Measurements from ENCODE around the gene CERS3.
"Not testable (repeated sequence)": the region's sequence is repeated elsewhere in the genome, so short reads cannot be mapped to it uniquely, and the experiment has no call there.

Gene CERS3

DNA sequence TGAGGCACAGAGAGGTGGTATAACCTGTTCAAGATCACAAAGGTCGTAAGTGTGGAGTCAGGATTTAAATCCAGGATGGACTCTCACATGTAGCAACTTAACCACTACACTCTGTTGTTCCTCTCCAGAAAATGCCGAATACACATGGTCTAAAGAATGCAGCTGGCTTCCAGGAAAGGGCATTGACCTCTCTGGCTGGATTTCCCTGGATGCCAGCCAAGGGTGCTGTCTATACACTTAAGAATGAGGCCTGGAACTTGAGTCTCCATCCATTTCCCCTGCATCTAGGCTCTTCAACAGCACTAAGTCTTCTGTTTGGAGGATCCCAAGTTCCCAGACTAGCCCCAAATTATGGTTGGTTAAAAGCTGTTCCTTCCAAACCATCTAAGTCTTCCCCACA lies 60.5 kb downstream of the CERS3 start:
- H3K36me3 ChIP-seq (ENCODE audit: control insufficient read depth, insufficient read depth, low read length) = no peaks in the 10 kb centered on the region
- no peaks in the 10 kb centered on the region for H3K27me3 ChIP-seq (ENCODE audit: control insufficient read depth, insufficient read depth, low read length)
- H3K27ac ChIP-seq (ENCODE audit: low read depth, low read length) = no peak overlapping the region
- H3K4me3 ChIP-seq (ENCODE audit: low read depth, low read length) = no peak overlapping the region
- no peaks in the 10 kb centered on the region for H3K4me1 ChIP-seq (ENCODE audit: control insufficient read depth, insufficient read depth, low read length)
- no peak overlapping the region for H3K9ac ChIP-seq (ENCODE audit: low read length)
- H3K9me3 ChIP-seq (ENCODE audit: control insufficient read depth, insufficient read depth, low read depth, low read length) = no peaks in the 10 kb centered on the region; the same call in 1 of the 2 replicates

DNA sequence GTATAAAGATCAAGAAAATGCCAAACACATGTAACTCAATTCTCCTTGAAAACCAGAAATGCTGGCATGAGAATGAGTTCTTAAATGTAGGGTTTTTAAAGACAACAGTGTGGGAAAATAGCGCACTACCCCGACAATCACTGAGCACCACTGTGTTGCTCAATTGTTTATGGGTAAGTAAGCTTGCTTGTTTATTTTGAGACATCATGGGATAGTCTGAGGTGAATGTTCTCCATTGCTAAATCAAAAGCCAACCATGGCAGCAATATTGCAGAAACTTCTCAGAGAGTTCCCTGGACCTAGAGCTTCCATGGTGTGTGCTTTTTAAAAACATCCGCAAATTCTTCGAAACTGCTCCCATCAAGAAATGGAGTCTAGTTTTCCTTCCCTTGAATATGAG lies 62.7 kb downstream of the CERS3 start:
- no peak overlapping the region for H3K9ac ChIP-seq (ENCODE audit: low read length)
- H3K9me3 ChIP-seq (ENCODE audit: control insufficient read depth, insufficient read depth, low read depth, low read length) = no peaks in the 10 kb centered on the region; the same call in 1 of the 2 replicates
- H3K27me3 ChIP-seq (ENCODE audit: control insufficient read depth, insufficient read depth, low read length) = no peaks in the 10 kb centered on the region
- H3K4me1 ChIP-seq (ENCODE audit: control insufficient read depth, insufficient read depth, low read length) = peaks cover 4% of the 10 kb centered on the region; the same call in 1 of the 2 replicates
- no peaks in the 10 kb centered on the region for H3K36me3 ChIP-seq (ENCODE audit: control insufficient read depth, insufficient read depth, low read length)
- H3K27ac ChIP-seq (ENCODE audit: low read depth, low read length) = no peak overlapping the region
- H3K4me3 ChIP-seq (ENCODE audit: low read depth, low read length) = no peak overlapping the region

DNA sequence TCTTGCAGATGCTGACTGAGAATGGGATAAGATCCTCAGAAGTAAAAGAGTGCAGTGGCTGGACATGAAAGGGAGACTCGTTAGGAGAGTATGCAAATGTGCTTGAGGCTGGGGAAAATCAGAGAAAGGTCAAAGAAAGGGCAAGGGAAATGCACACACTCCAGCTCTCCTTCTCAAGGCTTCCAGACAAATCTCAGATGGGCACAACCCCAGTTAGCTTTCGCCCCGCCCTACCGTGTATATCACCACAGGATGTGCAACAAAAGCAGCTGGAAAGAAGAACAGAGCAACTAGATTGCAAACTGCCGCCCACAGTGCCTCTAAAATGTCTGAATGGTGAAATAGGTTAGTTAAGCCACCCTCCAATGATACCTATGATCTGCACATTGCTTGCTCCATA lies 63.9 kb downstream of the CERS3 start:
- no peak overlapping the region for H3K27ac ChIP-seq (ENCODE audit: low read depth, low read length)
- H3K4me1 ChIP-seq (ENCODE audit: control insufficient read depth, insufficient read depth, low read length) = peaks cover 10% of the 10 kb centered on the region; the same call in 1 of the 2 replicates

DNA sequence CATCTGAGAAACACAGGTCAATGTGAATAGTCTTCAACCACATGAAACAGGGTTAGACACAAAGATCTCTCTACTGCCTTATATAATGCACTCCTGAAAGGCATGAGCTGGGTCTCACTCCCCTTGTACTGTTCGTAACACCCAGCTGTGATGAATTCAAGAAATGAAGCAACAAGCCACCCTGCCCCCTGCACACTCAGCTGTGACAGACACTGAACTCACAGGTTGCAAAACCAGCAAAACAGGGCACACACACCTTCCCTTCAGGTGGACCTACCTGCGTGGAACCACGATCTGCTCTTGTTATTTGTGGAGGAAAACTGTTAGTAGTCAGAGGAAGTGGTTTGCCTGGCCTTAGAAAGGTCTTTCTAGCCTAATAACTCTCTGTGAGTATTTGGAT lies 64.5 kb downstream of the CERS3 start:
- Histone ChIP-seq H3K4me3 (ENCODE audit: low read depth, low read length) (no peak overlapping the region), H3K27ac (ENCODE audit: low read depth, low read length) (no peak overlapping the region), H3K4me1 (ENCODE audit: control insufficient read depth, insufficient read depth, low read length) (peaks cover 10% of the 10 kb centered on the region; the same call in 1 of the 2 replicates)

More for the DNA sequence above, 63.9 kb downstream of the CERS3 start:
- Histone ChIP-seq H3K27me3 (ENCODE audit: control insufficient read depth, insufficient read depth, low read length) (no peaks in the 10 kb centered on the region), H3K36me3 (ENCODE audit: control insufficient read depth, insufficient read depth, low read length) (no peaks in the 10 kb centered on the region), H3K9me3 (ENCODE audit: control insufficient read depth, insufficient read depth, low read depth, low read length) (peaks cover 3% of the 10 kb centered on the region; the same call in 1 of the 2 replicates), H3K9ac (ENCODE audit: low read length) (no peak overlapping the region), H3K4me3 (ENCODE audit: low read depth, low read length) (no peak overlapping the region)

DNA sequence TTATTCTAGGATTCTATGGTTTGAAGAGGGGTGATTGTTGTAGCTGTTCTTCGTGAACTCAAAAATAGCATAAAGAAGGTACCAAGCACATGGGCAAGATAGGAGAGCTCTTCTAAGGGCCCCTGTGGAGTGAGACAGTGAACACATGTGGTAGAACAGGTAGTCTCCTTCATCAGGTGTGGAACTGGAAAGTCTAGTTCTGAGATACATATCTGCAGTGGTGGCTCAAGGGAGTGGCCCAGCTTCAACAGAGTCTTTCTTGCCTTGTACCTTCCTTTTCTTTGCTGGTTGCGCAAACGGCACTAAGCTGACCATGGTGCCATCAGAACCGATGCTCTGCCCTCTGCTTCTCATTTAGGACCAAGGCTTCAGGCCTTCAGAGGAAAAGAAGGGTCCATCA lies 65.2 kb downstream of the CERS3 start:
- H3K36me3 ChIP-seq (ENCODE audit: control insufficient read depth, insufficient read depth, low read length) = no peaks in the 10 kb centered on the region
- H3K27ac ChIP-seq (ENCODE audit: low read depth, low read length) = no peak overlapping the region
- no peak overlapping the region for H3K9ac ChIP-seq (ENCODE audit: low read length)
- H3K27me3 ChIP-seq (ENCODE audit: control insufficient read depth, insufficient read depth, low read length) = no peaks in the 10 kb centered on the region
- no peak overlapping the region for H3K4me3 ChIP-seq (ENCODE audit: low read depth, low read length)
- H3K4me1 ChIP-seq (ENCODE audit: control insufficient read depth, insufficient read depth, low read length) = peaks cover 10% of the 10 kb centered on the region; the same call in 1 of the 2 replicates
- peaks cover 3% of the 10 kb centered on the region; the same call in 1 of the 2 replicates for H3K9me3 ChIP-seq (ENCODE audit: control insufficient read depth, insufficient read depth, low read depth, low read length)

More for the DNA sequence above, 64.5 kb downstream of the CERS3 start:
- Histone ChIP-seq H3K36me3 (ENCODE audit: control insufficient read depth, insufficient read depth, low read length) (no peaks in the 10 kb centered on the region), H3K9ac (ENCODE audit: low read length) (no peak overlapping the region), H3K9me3 (ENCODE audit: control insufficient read depth, insufficient read depth, low read depth, low read length) (peaks cover 3% of the 10 kb centered on the region; the same call in 1 of the 2 replicates), H3K27me3 (ENCODE audit: control insufficient read depth, insufficient read depth, low read length) (no peaks in the 10 kb centered on the region)

DNA sequence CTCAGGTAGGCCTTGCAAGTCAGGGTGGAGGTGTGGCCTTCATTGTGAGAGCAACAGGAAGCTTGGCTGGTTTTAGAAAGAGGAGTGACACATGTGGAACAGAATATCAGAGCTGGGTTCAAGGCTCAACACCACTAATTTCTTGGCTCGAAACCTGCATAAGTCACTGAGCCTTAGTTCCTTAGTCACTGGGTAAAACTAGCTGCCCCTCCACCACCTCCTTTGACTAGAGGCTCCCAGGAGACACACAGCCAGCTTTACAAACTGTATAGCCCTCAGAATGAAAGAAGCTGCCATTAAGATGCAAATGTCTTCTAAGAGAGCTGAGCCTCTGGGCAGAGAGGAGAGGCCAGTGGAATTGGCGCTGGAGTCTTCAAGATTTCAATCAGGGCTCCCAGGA lies 67.7 kb downstream of the CERS3 start:
- Histone ChIP-seq H3K4me1 (ENCODE audit: control insufficient read depth, insufficient read depth, low read length) (peaks cover 10% of the 10 kb centered on the region; the same call in 1 of the 2 replicates), H3K27ac (ENCODE audit: low read depth, low read length) (no peak overlapping the region), H3K9me3 (ENCODE audit: control insufficient read depth, insufficient read depth, low read depth, low read length) (peaks cover 9% of the 10 kb centered on the region; the same call in 1 of the 2 replicates), H3K27me3 (ENCODE audit: control insufficient read depth, insufficient read depth, low read length) (no peaks in the 10 kb centered on the region), H3K4me3 (ENCODE audit: low read depth, low read length) (peak overlapping the region; percentile 2; the same call in 1 of the 2 replicates), H3K36me3 (ENCODE audit: control insufficient read depth, insufficient read depth, low read length) (no peaks in the 10 kb centered on the region), H3K9ac (ENCODE audit: low read length) (no peak overlapping the region)

DNA sequence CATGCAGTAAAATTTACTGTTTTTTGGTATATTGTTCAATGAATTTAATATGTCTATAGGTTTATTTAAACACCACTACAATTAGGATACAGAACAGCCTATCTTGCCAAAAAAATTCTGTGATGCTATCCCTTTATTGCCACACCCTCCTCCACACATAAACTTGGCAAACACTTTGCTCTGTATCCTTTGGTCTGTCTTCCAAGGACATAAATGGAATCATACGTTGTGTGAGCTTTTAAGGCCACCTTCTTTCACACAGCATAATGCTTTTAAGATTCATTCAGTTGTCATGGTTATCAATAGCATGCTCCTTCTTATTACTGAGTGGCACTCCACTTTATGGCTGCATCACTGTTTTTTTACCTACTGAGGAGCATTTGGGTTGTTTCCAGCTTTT lies 71.5 kb downstream of the CERS3 start:
- Histone ChIP-seq H3K4me3 (ENCODE audit: low read depth, low read length) (no peak overlapping the region), H3K27ac (ENCODE audit: low read depth, low read length) (no peak overlapping the region), H3K27me3 (ENCODE audit: control insufficient read depth, insufficient read depth, low read length) (no peaks in the 10 kb centered on the region), H3K9me3 (ENCODE audit: control insufficient read depth, insufficient read depth, low read depth, low read length) (peaks cover 9% of the 10 kb centered on the region; the same call in 1 of the 2 replicates), H3K9ac (ENCODE audit: low read length) (no peak overlapping the region), H3K4me1 (ENCODE audit: control insufficient read depth, insufficient read depth, low read length) (peaks cover 10% of the 10 kb centered on the region; the same call in 1 of the 2 replicates), H3K36me3 (ENCODE audit: control insufficient read depth, insufficient read depth, low read length) (no peaks in the 10 kb centered on the region)

DNA sequence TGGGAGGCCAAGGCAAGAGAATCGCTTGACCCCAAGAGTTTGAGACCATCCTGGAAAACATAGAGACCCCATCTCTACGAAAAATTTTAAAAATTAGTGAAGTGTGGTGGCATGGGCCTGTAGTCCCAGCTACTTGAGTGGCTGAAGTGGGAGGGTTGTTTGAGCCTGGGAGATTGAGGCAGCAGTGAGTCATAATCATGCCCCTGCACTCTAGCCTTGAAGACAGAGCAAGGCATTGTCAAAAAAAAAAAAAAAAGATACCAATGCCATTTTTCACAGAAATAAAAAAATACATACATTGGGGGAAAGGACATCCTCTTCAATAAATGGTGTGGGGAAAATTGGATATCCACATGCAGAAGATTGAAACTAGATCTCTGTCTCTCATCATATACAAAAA lies 74.6 kb downstream of the CERS3 start:
- H3K9ac ChIP-seq (ENCODE audit: low read length) = no peak overlapping the region
- no peaks in the 10 kb centered on the region for H3K27me3 ChIP-seq (ENCODE audit: control insufficient read depth, insufficient read depth, low read length)
- H3K27ac ChIP-seq (ENCODE audit: low read depth, low read length) = no peak overlapping the region
- no peaks in the 10 kb centered on the region for H3K36me3 ChIP-seq (ENCODE audit: control insufficient read depth, insufficient read depth, low read length)
- no peaks in the 10 kb centered on the region for H3K4me1 ChIP-seq (ENCODE audit: control insufficient read depth, insufficient read depth, low read length)
- H3K9me3 ChIP-seq (ENCODE audit: control insufficient read depth, insufficient read depth, low read depth, low read length) = peaks cover 9% of the 10 kb centered on the region; the same call in 1 of the 2 replicates
- no peak overlapping the region for H3K4me3 ChIP-seq (ENCODE audit: low read depth, low read length)

DNA sequence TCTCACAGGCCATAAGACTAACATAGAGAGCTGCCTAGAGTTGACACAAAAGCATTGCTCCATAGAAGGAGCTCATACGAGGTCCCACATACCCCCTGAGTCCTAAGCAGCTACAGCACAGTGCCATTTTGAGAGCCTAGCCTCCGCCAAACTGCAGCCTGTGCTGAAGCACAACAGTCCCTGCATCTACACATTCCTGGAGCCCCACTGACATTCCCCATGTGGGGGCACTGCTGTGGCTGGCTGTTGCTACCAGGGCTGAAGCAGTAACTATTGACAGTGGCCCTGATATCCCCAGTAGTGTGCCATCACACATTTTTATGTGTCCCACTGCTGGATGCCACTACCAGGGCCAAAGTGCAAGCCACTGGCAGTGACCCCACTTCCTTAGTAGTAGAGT lies 80.3 kb downstream of the CERS3 start:
- no peak overlapping the region for H3K9ac ChIP-seq (ENCODE audit: low read length)
- H3K4me1 ChIP-seq (ENCODE audit: control insufficient read depth, insufficient read depth, low read length) = peaks cover 3% of the 10 kb centered on the region; the same call in 1 of the 2 replicates
- H3K36me3 ChIP-seq (ENCODE audit: control insufficient read depth, insufficient read depth, low read length) = no peaks in the 10 kb centered on the region
- no peak overlapping the region for H3K4me3 ChIP-seq (ENCODE audit: low read depth, low read length)
- H3K9me3 ChIP-seq (ENCODE audit: control insufficient read depth, insufficient read depth, low read depth, low read length) = peaks cover 6% of the 10 kb centered on the region; the same call in 1 of the 2 replicates
- H3K27ac ChIP-seq (ENCODE audit: low read depth, low read length) = no peak overlapping the region
- no peaks in the 10 kb centered on the region for H3K27me3 ChIP-seq (ENCODE audit: control insufficient read depth, insufficient read depth, low read length)

DNA sequence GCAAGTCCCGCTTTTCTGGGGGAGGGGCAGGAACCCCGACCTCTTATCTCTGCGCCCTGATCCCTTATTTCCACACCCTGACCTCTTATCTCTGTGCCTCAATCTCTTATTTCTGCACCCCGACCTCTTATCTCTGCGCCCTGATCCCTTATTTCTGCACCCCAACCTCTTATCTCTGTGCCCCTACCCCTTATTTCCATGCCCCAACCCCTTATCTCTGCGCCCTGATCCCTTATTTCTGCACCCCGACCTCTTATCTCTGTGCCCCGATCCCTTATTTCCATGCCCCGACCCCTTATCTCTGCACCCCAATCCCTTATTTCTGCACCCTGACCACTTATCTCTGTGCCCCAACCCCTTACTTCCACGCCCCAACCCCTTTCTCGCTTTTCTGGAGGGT lies 87.7 kb downstream of the CERS3 start:
- H3K4me1 ChIP-seq (ENCODE audit: control insufficient read depth, insufficient read depth, low read length); H3K4me3 ChIP-seq (ENCODE audit: low read depth, low read length); H3K9me3 ChIP-seq (ENCODE audit: control insufficient read depth, insufficient read depth, low read depth, low read length); H3K27ac ChIP-seq (ENCODE audit: low read depth, low read length); H3K36me3 ChIP-seq (ENCODE audit: control insufficient read depth, insufficient read depth, low read length); H3K27me3 ChIP-seq (ENCODE audit: control insufficient read depth, insufficient read depth, low read length); H3K9ac ChIP-seq (ENCODE audit: low read length): not testable (repeated sequence)

DNA sequence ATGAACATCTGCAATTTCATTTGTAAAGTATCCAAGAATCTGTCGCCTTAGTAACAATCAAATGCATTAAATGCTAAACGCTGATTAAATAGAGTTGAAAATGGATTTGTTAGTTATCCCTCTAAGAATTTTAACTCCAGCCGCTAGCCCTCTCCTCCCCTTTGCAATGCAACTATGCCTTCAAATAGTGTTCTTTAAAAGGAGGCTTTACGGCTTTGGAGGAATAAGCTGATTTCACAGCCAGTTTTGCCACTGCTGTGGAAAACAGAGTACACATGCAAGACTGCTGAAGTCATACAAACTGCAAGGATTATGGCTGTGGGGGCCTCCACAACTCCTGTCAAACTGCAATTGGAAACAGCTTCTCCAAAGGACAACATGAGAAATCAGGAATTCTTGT lies 89.2 kb downstream of the CERS3 start:
- Histone ChIP-seq H3K27ac (ENCODE audit: low read depth, low read length) (no peak overlapping the region), H3K9me3 (ENCODE audit: control insufficient read depth, insufficient read depth, low read depth, low read length) (no peaks in the 10 kb centered on the region; the same call in 1 of the 2 replicates), H3K4me3 (ENCODE audit: low read depth, low read length) (no peak overlapping the region), H3K4me1 (ENCODE audit: control insufficient read depth, insufficient read depth, low read length) (peaks cover 11% of the 10 kb centered on the region; the same call in 1 of the 2 replicates), H3K36me3 (ENCODE audit: control insufficient read depth, insufficient read depth, low read length) (no peaks in the 10 kb centered on the region), H3K9ac (ENCODE audit: low read length) (no peak overlapping the region), H3K27me3 (ENCODE audit: control insufficient read depth, insufficient read depth, low read length) (no peaks in the 10 kb centered on the region)

Data from HUES6 (cell line).